ENCODE results near the gene TMOD1. TPM values are rescaled to one million over a fixed set of nuclear protein-coding genes. Genes with fewer than 3 reads are reported as not detected.
A peak's percentile ranks its signal among the peaks of the same experiment; 100 is the strongest.

The TMOD1 gene
- total RNA-seq, 1 donor from 2014 or later, result 0.91 TPM

- Mint-ChIP-seq H3K4me1 (peaks cover 40% of the 10 kb centered on the region), H3K9me3 (no peaks in the 10 kb centered on the region)
These were observed 131.8 kb downstream of the TMOD1 start, which contains the start of the genes NCBP1 and TSTD2 for GRCh38 chr9:97632985-97633858. TSS of gene NCBP1 (plus strand) at chr9:97633821. CDS start at chr9:97633882, 61 bp downstream. TSS of gene TSTD2 (minus strand) at chr9:97633368. CDS start at chr9:97627562, 5,806 bp downstream.

GRCh38 chr9:97633859-97634490 lies 132.5 kb downstream of the TMOD1 start:
- peak; percentile 77 for DNase-seq
- Mint-ChIP-seq H3K27ac (peak overlapping the region; percentile 99), H3K4me1 (peaks cover 46% of the 10 kb centered on the region), H3K9me3 (no peaks in the 10 kb centered on the region), H3K27me3 (no peaks in the 10 kb centered on the region), H3K36me3 (ENCODE audit: low read depth) (peaks cover 28% of the 10 kb centered on the region), H3K4me3 (peak overlapping the region; percentile 95)
- intact Hi-C loops (cut with micrococcal nuclease), result loop anchor here (1.0 to 10.0 kb wide), 7 partner anchors 63 to 780 kb away; partner anchors contain the start of genes ANP32B, TBC1D2, TRMO and XPA

More at GRCh38 chr9:97632985-97633858, 131.8 kb downstream of the TMOD1 start, which contains the start of the genes NCBP1 and TSTD2:
- Mint-ChIP-seq H3K27me3 (no peaks in the 10 kb centered on the region), H3K27ac (peak within 1 kb of the TSS; percentile 99), H3K36me3 (ENCODE audit: low read depth) (peaks cover 23% of the 10 kb centered on the region), H3K4me3 (peak within 1 kb of the TSS; percentile 95)
- intact Hi-C loops (cut with micrococcal nuclease), result loop anchor here (1.0 to 10.0 kb wide), 7 partner anchors 64 to 779 kb away; partner anchors contain the start of genes ANP32B, TBC1D2, TRMO and XPA
- DNase-seq, result peak; percentile 99

GRCh38 chr9:97635026-97635425 lies 133.6 kb downstream of the TMOD1 start:
- Mint-ChIP-seq H3K36me3 (ENCODE audit: low read depth) (peaks cover 28% of the 10 kb centered on the region), H3K4me1 (peaks cover 46% of the 10 kb centered on the region), H3K27ac (peak overlapping the region; percentile 99), H3K27me3 (no peaks in the 10 kb centered on the region), H3K9me3 (no peaks in the 10 kb centered on the region), H3K4me3 (peak overlapping the region; percentile 95)
- intact Hi-C loops (cut with micrococcal nuclease), result loop anchor here (10.0 kb wide), 1 partner anchor 170 kb away; no protein-coding TSS in a partner anchor
- no peak for DNase-seq

- Mint-ChIP-seq H3K4me1 (peaks cover 42% of the 10 kb centered on the region), H3K36me3 (ENCODE audit: low read depth) (peaks cover 39% of the 10 kb centered on the region)
- no peak for DNase-seq
These were observed 135.4 kb downstream of the TMOD1 start for GRCh38 chr9:97636903-97637302.

GRCh38 chr9:97638666-97639065 lies 137.2 kb downstream of the TMOD1 start:
- Mint-ChIP-seq H3K4me3 (no peak overlapping the region), H3K4me1 (peaks cover 42% of the 10 kb centered on the region)

More at GRCh38 chr9:97636903-97637302, 135.4 kb downstream of the TMOD1 start:
- Mint-ChIP-seq H3K27me3 (no peaks in the 10 kb centered on the region), H3K4me3 (peak overlapping the region; percentile 47), H3K27ac (no peak overlapping the region), H3K9me3 (no peaks in the 10 kb centered on the region)
- intact Hi-C loops (cut with micrococcal nuclease), result loop anchor here (10.0 kb wide), 1 partner anchor 168 kb away; no protein-coding TSS in a partner anchor

GRCh38 chr9:97640325-97640724 lies 138.9 kb downstream of the TMOD1 start:
- H3K36me3 Mint-ChIP-seq (ENCODE audit: low read depth), result peaks cover 51% of the 10 kb centered on the region
- H3K27ac Mint-ChIP-seq, result no peak overlapping the region
- peaks cover 36% of the 10 kb centered on the region for H3K4me1 Mint-ChIP-seq
- no peak for DNase-seq
- intact Hi-C loops (cut with micrococcal nuclease), result no loop called here
- no peaks in the 10 kb centered on the region for H3K9me3 Mint-ChIP-seq
- H3K27me3 Mint-ChIP-seq, result no peaks in the 10 kb centered on the region
- no peak overlapping the region for H3K4me3 Mint-ChIP-seq

More at GRCh38 chr9:97638666-97639065, 137.2 kb downstream of the TMOD1 start:
- no peak for DNase-seq
- intact Hi-C loops (cut with micrococcal nuclease), result loop anchor here (10.0 kb wide), 1 partner anchor 166 kb away; no protein-coding TSS in a partner anchor
- no peaks in the 10 kb centered on the region for H3K27me3 Mint-ChIP-seq
- no peak overlapping the region for H3K27ac Mint-ChIP-seq
- H3K9me3 Mint-ChIP-seq, result no peaks in the 10 kb centered on the region
- H3K36me3 Mint-ChIP-seq (ENCODE audit: low read depth), result peaks cover 47% of the 10 kb centered on the region

- intact Hi-C loops (cut with micrococcal nuclease), result no loop called here
- peaks cover 10% of the 10 kb centered on the region for H3K4me1 Mint-ChIP-seq
- no peaks in the 10 kb centered on the region for H3K9me3 Mint-ChIP-seq
- peaks cover 48% of the 10 kb centered on the region for H3K36me3 Mint-ChIP-seq (ENCODE audit: low read depth)
- no peak for DNase-seq
- H3K4me3 Mint-ChIP-seq, result no peak overlapping the region
- no peak overlapping the region for H3K27ac Mint-ChIP-seq
- H3K27me3 Mint-ChIP-seq, result no peaks in the 10 kb centered on the region
These were observed 144.3 kb downstream of the TMOD1 start for GRCh38 chr9:97645720-97646119.

GRCh38 chr9:97647996-97648395 lies 146.5 kb downstream of the TMOD1 start:
- Mint-ChIP-seq H3K4me3 (no peak overlapping the region), H3K4me1 (peaks cover 9% of the 10 kb centered on the region)

More at GRCh38 chr9:97647996-97648395, 146.5 kb downstream of the TMOD1 start:
- intact Hi-C loops (cut with micrococcal nuclease), result no loop called here
- Mint-ChIP-seq H3K36me3 (ENCODE audit: low read depth) (peaks cover 47% of the 10 kb centered on the region), H3K27ac (no peak overlapping the region), H3K27me3 (no peaks in the 10 kb centered on the region), H3K9me3 (no peaks in the 10 kb centered on the region)
- no peak for DNase-seq

Other genes starting within 250 kb of the TMOD1 start
- 0.89 and 1.9 TPM in 2 replicates for gene CCDC180, start 194.0 kb upstream of the TMOD1 start, total RNA-seq
- gene TDRD7, start 89.6 kb upstream of the TMOD1 start, total RNA-seq, result 5.5 and 6.3 TPM in 2 replicates
- gene TSTD2, start 131.7 kb downstream of the TMOD1 start, total RNA-seq, result 17.1 and 17.7 TPM in 2 replicates
- 48.9 and 51.4 TPM in 2 replicates for gene NCBP1, start 132.2 kb downstream of the TMOD1 start, total RNA-seq
- gene XPA, start 195.7 kb downstream of the TMOD1 start, total RNA-seq, result 8.9 and 12.0 TPM in 2 replicates

Data from activated CD4-positive, alpha-beta T cell treated with anti-CD3 and anti-CD28 coated beads, Interleukin-2, amount 10 ng/mL, durations not matched to agents 24 days and 14 days (primary cell).